Upper lobe of left lung (tissue), 4 donors: Measurements from ENCODE around the gene STK25.

Source experiments
- CTCF ChIP-seq, 6 experiments: fragments of 450-650 bp in 4 of 6; fragments of 200-600 bp in 2 of 6; sonication (generic) in 2 of 6; IDR thresholded peaks; one replicate each; pipeline ENCODE4 v1.5.1; 2016 to 2019; ENCODE audit warnings: antibody characterized with exemption in 6 of 6
- POLR2A ChIP-seq, 4 donors: fragments of 450-650 bp; IDR thresholded peaks; one replicate each; pipeline ENCODE4 v1.5.1; 2016 to 2017; ENCODE audit warnings: antibody characterized with exemption in 4 of 4, mild to moderate bottlenecking in 2 of 4
- POLR2AphosphoS5 ChIP-seq, 2 donors: sonication (generic); formaldehyde crosslinking; IDR thresholded peaks; one replicate each; pipeline ENCODE4 v1.5.1; 2017; ENCODE audit warnings: antibody characterized with exemption in 2 of 2

GRCh38 chr2:241463276-241464135 lies 44.9 kb downstream of the STK25 start:
- TF ChIP-seq CTCF (IDR thresholded peaks at IDR 0.05) (no peak), POLR2A (IDR thresholded peaks at IDR 0.05) (no peak), POLR2AphosphoS5 (IDR thresholded peaks at IDR 0.05) (no peak)
